ENCODE data around the gene CGB7. TPM values are rescaled to one million over a fixed set of nuclear protein-coding genes. Genes with fewer than 3 reads are reported as not detected.

The CGB7 gene
- total and polyA plus RNA-seq, 2 donors (not counting 3 experiments of a cell fraction or from before 2014, with no cell fraction given), result 0.41 to 0.42 TPM

GRCh38 chr19:49017041-49017665 lies 40.4 kb downstream of the CGB7 start, which contains the start of gene LHB:
Gene LHB, minus strand, starts transcription at chr19:49017091. Its CDS starts 10 bp downstream, at chr19:49017081.
- Histone ChIP-seq H3K4me2 (ENCODE audit: insufficient read depth, low read length) (peak within 1 kb of the TSS; percentile 52), H3K36me3 (ENCODE audit: control insufficient read depth in 2 of 2, extremely low read depth in 1 of 2, insufficient read depth in 2 of 2, low read length in 2 of 2) (peaks cover 0 to 17% of the 10 kb centered on the region in 2 experiments), H3K9me3 (replicated peaks; ENCODE audit: control insufficient read depth, insufficient read depth, low read length) (no peaks in the 10 kb centered on the region), H3K4me3 (replicated peaks in 1 of 3; ENCODE audit: insufficient read depth in 1 of 3, low read depth in 1 of 3, low read length in 3 of 3) (peak within 1 kb of the TSS; percentile 25 to 40 (median 26)), H2AFZ (ENCODE audit: low read depth, low read length) (peak within 1 kb of the TSS; percentile 1), H3K9me1 (replicated peaks; ENCODE audit: control insufficient read depth, extremely low read depth, insufficient read depth, low read length) (no peaks in the 10 kb centered on the region), H3K27ac (ENCODE audit: insufficient read depth, low read depth, low read length) (no peak within 1 kb of the TSS), H3K27me3 (ENCODE audit: control insufficient read depth in 2 of 2, insufficient read depth in 2 of 2, low read length in 2 of 2) (peaks cover 0 to 5% of the 10 kb centered on the region in 2 experiments), H4K20me1 (replicated peaks; ENCODE audit: control insufficient read depth, extremely low read depth, insufficient read depth, low read length) (no peaks in the 10 kb centered on the region), H3K79me2 (ENCODE audit: control insufficient read depth, insufficient read depth, low read length) (no peaks in the 10 kb centered on the region), H3K9ac (replicated peaks; ENCODE audit: extremely low read depth, insufficient read depth, low read length) (no peak within 1 kb of the TSS), H3K4me1 (ENCODE audit: control insufficient read depth, extremely low read depth, insufficient read depth, low read length) (peaks cover 10% of the 10 kb centered on the region)
- intact Hi-C loops (cut with micrococcal nuclease), result no loop called here
- no TSS peak for BruUV-seq (replicated peaks)
- ChIA-PET POLR2A (no interaction called here), CTCF (interaction anchor here (0.7 to 5.4 kb wide), 7 partner anchors 8 to 38 kb away, joined by 3 to 37 read pairs (median 6); partner anchors contain the start of genes GYS1 and RUVBL2)
- dilution Hi-C loops (cut with MboI; ENCODE audit: extremely low pct_ligation_motif_present, low sequenced_read_pairs), result no loop called here
- TF ChIP-seq JUN (IDR thresholded peaks at IDR 0.05; ENCODE audit: borderline replicate concordance, insufficient read depth, insufficient read length, low read depth) (no peak), POLR2A (IDR thresholded peaks at IDR 0.05; ENCODE audit: low read depth, low read length) (no peak), CTCF (IDR thresholded peaks at IDR 0.05; ENCODE audit: extremely low read depth in 1 of 2, insufficient read depth in 1 of 2, low read depth in 1 of 2, low read length in 2 of 2) (no peak), POLR2AphosphoS5 (IDR thresholded peaks at IDR 0.05; ENCODE audit: insufficient read depth, low read depth, low read length) (no peak), MYC (IDR thresholded peaks at IDR 0.05; ENCODE audit: low read depth, low read length) (no peak), GATA2 (IDR thresholded peaks at IDR 0.05; ENCODE audit: insufficient read depth, insufficient read length, low read depth, low read length) (no peak), EZH2 (IDR thresholded peaks at IDR 0.05; ENCODE audit: borderline replicate concordance, low read depth, low read length, severe bottlenecking) (no peak), FOS (IDR thresholded peaks at IDR 0.05; ENCODE audit: borderline replicate concordance, insufficient read depth, low read length) (no peak)
- TF ChIP-seq, protein P1, sequence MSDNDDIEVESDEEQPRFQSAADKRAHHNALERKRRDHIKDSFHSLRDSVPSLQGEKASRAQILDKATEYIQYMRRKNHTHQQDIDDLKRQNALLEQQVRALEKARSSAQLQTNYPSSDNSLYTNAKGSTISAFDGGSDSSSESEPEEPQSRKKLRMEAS (IDR thresholded peaks at IDR 0.05; ENCODE audit: insufficient read depth, insufficient read length), result no peak
- DNase-seq (ENCODE audit: low read depth, low spot score) (no peak), FAIRE-seq (no peak)

Measured in endothelial cell of umbilical vein (primary cell).